ENCODE data around the gene USH2A.

The USH2A gene

GRCh38 chr1:216073793-216074595, 349.3 kb downstream of the USH2A start:
- no peak for DNase-seq (ENCODE audit: low read depth)
- no peak overlapping the region for H3K4me3 ChIP-seq (ENCODE audit: control insufficient read depth, low read depth, low read length)
- no peak for TF ChIP-seq CTCF (IDR thresholded peaks at IDR 0.05; ENCODE audit: control insufficient read depth, insufficient read depth, low read depth, low read length, missing control alignments)

DNA sequence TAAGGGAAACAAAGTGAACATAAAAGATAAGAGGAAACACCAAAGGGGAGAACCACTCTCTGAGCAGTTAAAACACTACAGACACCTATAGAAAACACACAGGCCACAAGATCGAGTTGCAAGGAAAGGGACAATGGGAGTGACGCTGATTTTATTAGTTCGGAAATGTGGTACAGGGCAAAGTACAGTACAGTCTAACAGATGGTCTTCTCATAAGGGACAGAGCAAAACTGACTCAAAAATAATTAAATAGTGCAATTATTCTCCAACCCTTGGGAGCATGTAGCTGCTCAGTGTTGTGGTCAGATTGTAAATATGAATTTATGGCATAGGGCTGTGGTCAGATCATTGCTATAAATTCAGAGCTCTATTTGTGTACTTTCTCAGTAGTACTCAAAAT, 352.0 kb downstream of the USH2A start:
- TF ChIP-seq CTCF (IDR thresholded peaks at IDR 0.05; ENCODE audit: control insufficient read depth, insufficient read depth, low read depth, low read length, missing control alignments), result no peak

DNA sequence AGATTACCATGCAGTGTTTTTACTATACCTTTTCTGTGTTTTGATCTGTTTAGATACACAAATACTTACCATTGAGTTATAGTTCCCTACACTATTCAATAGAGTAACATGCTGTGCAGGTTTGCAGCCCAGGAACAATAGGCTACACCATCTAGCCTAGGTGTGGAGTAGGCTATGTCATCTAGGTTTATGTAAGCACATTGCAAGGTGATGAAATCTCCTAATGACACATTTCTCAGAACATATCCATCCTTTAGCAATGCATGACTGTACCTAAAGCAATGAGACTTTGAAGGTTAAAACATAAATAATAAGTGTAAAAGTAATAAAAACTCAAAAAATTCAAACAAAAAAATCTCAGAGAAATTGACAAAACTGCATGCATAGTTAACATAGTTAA, 358.6 kb downstream of the USH2A start:
- DNase-seq (ENCODE audit: low read depth), result no peak
- TF ChIP-seq CTCF (IDR thresholded peaks at IDR 0.05; ENCODE audit: control insufficient read depth, insufficient read depth, low read depth, low read length, missing control alignments), result no peak
- no peak overlapping the region for H3K4me3 ChIP-seq (ENCODE audit: control insufficient read depth, low read depth, low read length)

More for the DNA sequence above, 352.0 kb downstream of the USH2A start:
- DNase-seq (ENCODE audit: low read depth), result no peak
- H3K4me3 ChIP-seq (ENCODE audit: control insufficient read depth, low read depth, low read length), result no peak overlapping the region

- no peak for TF ChIP-seq CTCF (IDR thresholded peaks at IDR 0.05; ENCODE audit: control insufficient read depth, insufficient read depth, low read depth, low read length, missing control alignments)
- no peak for DNase-seq (ENCODE audit: low read depth)
- no peak overlapping the region for H3K4me3 ChIP-seq (ENCODE audit: control insufficient read depth, low read depth, low read length)
Observed at GRCh38 chr1:216057947-216058346, 365.3 kb downstream of the USH2A start.

GRCh38 chr1:216057063-216057462, 366.2 kb downstream of the USH2A start:
- no peak overlapping the region for H3K4me3 ChIP-seq (ENCODE audit: control insufficient read depth, low read depth, low read length)
- no peak for TF ChIP-seq CTCF (IDR thresholded peaks at IDR 0.05; ENCODE audit: control insufficient read depth, insufficient read depth, low read depth, low read length, missing control alignments)
- DNase-seq (ENCODE audit: low read depth), result no peak

- H3K4me3 ChIP-seq (ENCODE audit: control insufficient read depth, low read depth, low read length), result no peak overlapping the region
- no peak for TF ChIP-seq CTCF (IDR thresholded peaks at IDR 0.05; ENCODE audit: control insufficient read depth, insufficient read depth, low read depth, low read length, missing control alignments)
- no peak for DNase-seq (ENCODE audit: low read depth)
Observed at GRCh38 chr1:216055004-216055403, 368.2 kb downstream of the USH2A start.

All from AG09309 (cell line).